K562 (cell line): ENCODE data around the gene PBXIP1. TPM values are rescaled to one million over a fixed set of nuclear protein-coding genes. Genes with fewer than 3 reads are reported as not detected.
A peak's percentile ranks its signal among the peaks of the same experiment; 100 is the strongest.

Experiments
- AFF1 ChIP-seq, 2 experiments: fragments of 450-650 bp; IDR thresholded peaks; 2 replicates each; pipeline ENCODE4 v1.6.1; 2018; ENCODE audit warnings: mild to moderate bottlenecking in 2 of 2, low read depth in 1 of 2; ENCODE audit not compliant: partially characterized antibody in 2 of 2
- ARID3B ChIP-seq: fragments of 250-450 bp; sonication (Bioruptor Pico); IDR thresholded peaks from 2 replicates; pipeline ENCODE4 v1.4.0; 2020; ENCODE audit warnings: borderline replicate concordance
- CBX1 ChIP-seq: sonication (generic); IDR thresholded peaks from 2 replicates; pipeline ENCODE4 v1.6.1; 2016; ENCODE audit warnings: antibody characterized with exemption, low read depth, mild to moderate bottlenecking
- DPF2 ChIP-seq: fragments of 450-650 bp; IDR thresholded peaks from 2 replicates; pipeline ENCODE4 v1.6.1; 2016
- FOXJ2 ChIP-seq: fragments of 200-800 bp; sonication (Bioruptor generic); IDR thresholded peaks from 2 replicates; pipeline ENCODE4 v1.6.1; 2016; ENCODE audit warnings: missing genetic modification characterization, missing compliant biosample characterization
- ILK ChIP-seq: fragments of 450-650 bp; IDR thresholded peaks from 2 replicates; pipeline ENCODE4 v1.6.1; 2016; ENCODE audit warnings: missing genetic modification characterization, low read depth, mild to moderate bottlenecking, missing compliant biosample characterization, moderate library complexity, borderline replicate concordance
- MCM3 ChIP-seq: fragments of 450-650 bp; IDR thresholded peaks from 2 replicates; pipeline ENCODE4 v1.6.1; 2016
- NBN ChIP-seq: fragments of 450-650 bp; IDR thresholded peaks from 2 replicates; pipeline ENCODE4 v1.6.1; 2016; ENCODE audit warnings: low read depth, mild to moderate bottlenecking
- ZNF224 ChIP-seq: sonication (generic); formaldehyde crosslinking; IDR thresholded peaks from 2 replicates; pipeline ENCODE4 v1.8.0; 2022; ENCODE audit warnings: mild to moderate bottlenecking, missing genetic modification reagents
- polyA plus RNA-seq, 8 experiments: library from polyadenylated mRNA; depleted of rRNA in 4 of 8; stranded (reverse) in 5 of 8; unstranded in 3 of 8; fragments of >200 nt; fragmentation: Nextera tagmentation in 2 of 8; fragmentation: Illumina TruSeq in 1 of 8; extraction: Ambion mirVana in 2 of 8; extraction: Trizol in 1 of 8; gene quantifications; 2 replicates each; pipeline versions ENCODE4 v1.2.1 to v1.2.3, GENCODE V29; 2011 to 2014; ENCODE audit warnings: inconsistent platforms in 1 of 8, missing spikeins in 1 of 8
- total RNA-seq, 7 experiments: library from RNA; depleted of rRNA in 6 of 7; stranded (reverse); fragments of >200 nt in 6 of 7; fragmentation: Illumina TruSeq in 2 of 7; extraction: Trizol in 2 of 7; gene quantifications; 2 replicates each; pipeline versions ENCODE4 v1.2.1 to v1.2.3, GENCODE V29; 2011 to 2021; ENCODE audit warnings: low replicate concordance in 1 of 7
- TF ChIP-seq, protein P1 (sequence below): fragments of 450-650 bp; IDR thresholded peaks from 2 replicates; pipeline ENCODE4 v1.6.1; 2017; ENCODE audit warnings: antibody characterized with exemption
- TF ChIP-seq, protein P2 (sequence below), 2 experiments: IDR thresholded peaks; 2 replicates each; pipeline ENCODE4 v1.6.1; 2011; ENCODE audit warnings: borderline replicate concordance in 1 of 2, control low read depth in 1 of 2, low read depth in 1 of 2, low read length in 1 of 2, mild to moderate bottlenecking in 1 of 2, mixed read lengths in 1 of 2, moderate library complexity in 1 of 2; ENCODE audit not compliant: insufficient read depth in 1 of 2, insufficient read length in 1 of 2, poor library complexity in 1 of 2, severe bottlenecking in 1 of 2; ENCODE audit errors: extremely low read depth in 1 of 2
- TF ChIP-seq, protein P3 (sequence below): conservative IDR thresholded peaks from 2 replicates; pipeline ENCODE4 v1.6.1; 2011; ENCODE audit warnings: low read depth, mild to moderate bottlenecking, low read length; ENCODE audit not compliant: control insufficient read depth
- TF ChIP-seq, protein P4 (sequence below): fragments of 250-450 bp; sonication (Bioruptor Pico); IDR thresholded peaks from 2 replicates; pipeline ENCODE4 v1.9.0; 2021; ENCODE audit warnings: mild to moderate bottlenecking
- TF ChIP-seq, protein P5 (sequence below), 2 experiments: fragments of 450-650 bp in 1 of 2; sonication (generic) in 1 of 2; formaldehyde crosslinking; conservative IDR thresholded peaks; 2 replicates each; pipeline versions ENCODE4 v1.4.0 to v1.8.1; 2020 to 2022; ENCODE audit warnings: mild to moderate bottlenecking in 1 of 2, missing genetic modification reagents in 1 of 2

PBXIP1 gene
- total and polyA plus RNA-seq, 9 of the 15 experiments (the other 6 are each of a cell fraction or from before 2014, with no cell fraction given), result 0.13 to 8.3 (median 5.8) TPM

GRCh38 chr1:155000726-155001424, 45.0 kb upstream of the PBXIP1 start (continued):
- TF ChIP-seq ZNF224 (CRISPR knock-in tag) (0 out of 2 replicates have a peak, but pooled peaks have one; percentile 21), MCM3 (no peak), ARID3B (CRISPR knock-in tag) (no peak), AFF1 (IDR thresholded peaks at IDR 0.05; ENCODE audit: low read depth in 1 of 2, partially characterized antibody in 2 of 2) (peak; percentile 43 to 86), NBN (peak; percentile 97), FOXJ2 (tag) (peak; percentile 62; the same call in 1 of the 2 replicates), CBX1 (0 out of 2 replicates have a peak, but pooled peaks have one; percentile 26), DPF2 (peak; percentile 96), ILK (tag) (no peak)
- TF ChIP-seq, protein P1, sequence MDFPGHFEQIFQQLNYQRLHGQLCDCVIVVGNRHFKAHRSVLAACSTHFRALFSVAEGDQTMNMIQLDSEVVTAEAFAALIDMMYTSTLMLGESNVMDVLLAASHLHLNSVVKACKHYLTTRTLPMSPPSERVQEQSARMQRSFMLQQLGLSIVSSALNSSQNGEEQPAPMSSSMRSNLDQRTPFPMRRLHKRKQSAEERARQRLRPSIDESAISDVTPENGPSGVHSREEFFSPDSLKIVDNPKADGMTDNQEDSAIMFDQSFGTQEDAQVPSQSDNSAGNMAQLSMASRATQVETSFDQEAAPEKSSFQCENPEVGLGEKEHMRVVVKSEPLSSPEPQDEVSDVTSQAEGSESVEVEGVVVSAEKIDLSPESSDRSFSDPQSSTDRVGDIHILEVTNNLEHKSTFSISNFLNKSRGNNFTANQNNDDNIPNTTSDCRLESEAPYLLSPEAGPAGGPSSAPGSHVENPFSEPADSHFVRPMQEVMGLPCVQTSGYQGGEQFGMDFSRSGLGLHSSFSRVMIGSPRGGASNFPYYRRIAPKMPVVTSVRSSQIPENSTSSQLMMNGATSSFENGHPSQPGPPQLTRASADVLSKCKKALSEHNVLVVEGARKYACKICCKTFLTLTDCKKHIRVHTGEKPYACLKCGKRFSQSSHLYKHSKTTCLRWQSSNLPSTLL, result no peak
- TF ChIP-seq, protein P2, sequence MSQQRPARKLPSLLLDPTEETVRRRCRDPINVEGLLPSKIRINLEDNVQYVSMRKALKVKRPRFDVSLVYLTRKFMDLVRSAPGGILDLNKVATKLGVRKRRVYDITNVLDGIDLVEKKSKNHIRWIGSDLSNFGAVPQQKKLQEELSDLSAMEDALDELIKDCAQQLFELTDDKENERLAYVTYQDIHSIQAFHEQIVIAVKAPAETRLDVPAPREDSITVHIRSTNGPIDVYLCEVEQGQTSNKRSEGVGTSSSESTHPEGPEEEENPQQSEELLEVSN (IDR thresholded peaks at IDR 0.05; ENCODE audit: borderline replicate concordance in 1 of 2, extremely low read depth in 1 of 2, insufficient read depth in 1 of 2, insufficient read length in 1 of 2, low read depth in 1 of 2, low read length in 1 of 2, poor library complexity in 1 of 2, severe bottlenecking in 1 of 2), result peak in 1 of 2 experiments; percentile 66
- TF ChIP-seq, protein P3, sequence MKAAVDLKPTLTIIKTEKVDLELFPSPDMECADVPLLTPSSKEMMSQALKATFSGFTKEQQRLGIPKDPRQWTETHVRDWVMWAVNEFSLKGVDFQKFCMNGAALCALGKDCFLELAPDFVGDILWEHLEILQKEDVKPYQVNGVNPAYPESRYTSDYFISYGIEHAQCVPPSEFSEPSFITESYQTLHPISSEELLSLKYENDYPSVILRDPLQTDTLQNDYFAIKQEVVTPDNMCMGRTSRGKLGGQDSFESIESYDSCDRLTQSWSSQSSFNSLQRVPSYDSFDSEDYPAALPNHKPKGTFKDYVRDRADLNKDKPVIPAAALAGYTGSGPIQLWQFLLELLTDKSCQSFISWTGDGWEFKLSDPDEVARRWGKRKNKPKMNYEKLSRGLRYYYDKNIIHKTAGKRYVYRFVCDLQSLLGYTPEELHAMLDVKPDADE, result peak; percentile 18; the same call in 1 of the 2 replicates
- TF ChIP-seq, protein P4, sequence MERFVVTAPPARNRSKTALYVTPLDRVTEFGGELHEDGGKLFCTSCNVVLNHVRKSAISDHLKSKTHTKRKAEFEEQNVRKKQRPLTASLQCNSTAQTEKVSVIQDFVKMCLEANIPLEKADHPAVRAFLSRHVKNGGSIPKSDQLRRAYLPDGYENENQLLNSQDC (CRISPR knock-in tag), result peak; percentile 44
- TF ChIP-seq, protein P5, sequence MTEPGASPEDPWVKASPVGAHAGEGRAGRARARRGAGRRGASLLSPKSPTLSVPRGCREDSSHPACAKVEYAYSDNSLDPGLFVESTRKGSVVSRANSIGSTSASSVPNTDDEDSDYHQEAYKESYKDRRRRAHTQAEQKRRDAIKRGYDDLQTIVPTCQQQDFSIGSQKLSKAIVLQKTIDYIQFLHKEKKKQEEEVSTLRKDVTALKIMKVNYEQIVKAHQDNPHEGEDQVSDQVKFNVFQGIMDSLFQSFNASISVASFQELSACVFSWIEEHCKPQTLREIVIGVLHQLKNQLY (CRISPR knock-in tag; conservative IDR thresholded peaks at IDR 0.05), result no peak
